Vagina (tissue), 2 donors: Measurements from ENCODE around the gene ACAA1.

Experiments used
- POLR2A ChIP-seq, 2 donors: fragments of 450-650 bp; IDR thresholded peaks; one replicate each; pipeline ENCODE4 v1.6.1; 2017; ENCODE audit warnings: antibody characterized with exemption in 2 of 2, mild to moderate bottlenecking in 2 of 2, moderate library complexity in 2 of 2
- TF ChIP-seq, protein P1 (sequence below), 3 experiments: fragments of 450-650 bp in 2 of 3; fragments of 200-600 bp in 1 of 3; sonication (generic) in 1 of 3; IDR thresholded peaks; one replicate each; pipeline ENCODE4 v1.5.1; 2017 to 2019; ENCODE audit warnings: antibody characterized with exemption in 3 of 3, mild to moderate bottlenecking in 2 of 3, moderate library complexity in 2 of 3

DNA sequence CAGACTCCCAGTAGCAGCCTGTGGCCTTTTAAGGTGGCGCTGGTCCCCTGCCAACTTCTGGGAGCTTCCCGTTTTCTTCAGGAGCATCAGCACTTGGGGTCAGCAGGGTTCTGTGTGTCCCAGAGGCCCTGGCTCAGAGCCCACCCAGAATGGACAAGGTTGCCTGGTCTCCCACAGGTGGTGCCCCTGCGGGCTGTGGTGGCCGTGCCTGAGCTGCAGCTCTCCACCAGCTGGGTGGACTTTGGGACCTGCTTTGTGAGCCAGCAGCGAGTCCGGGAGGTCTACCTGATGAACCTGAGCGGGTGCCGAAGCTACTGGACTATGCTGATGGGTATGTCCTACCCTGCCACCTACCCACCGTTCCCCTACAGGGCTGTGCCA, 15.5 kb downstream of the ACAA1 start:
- TF ChIP-seq, protein P1, sequence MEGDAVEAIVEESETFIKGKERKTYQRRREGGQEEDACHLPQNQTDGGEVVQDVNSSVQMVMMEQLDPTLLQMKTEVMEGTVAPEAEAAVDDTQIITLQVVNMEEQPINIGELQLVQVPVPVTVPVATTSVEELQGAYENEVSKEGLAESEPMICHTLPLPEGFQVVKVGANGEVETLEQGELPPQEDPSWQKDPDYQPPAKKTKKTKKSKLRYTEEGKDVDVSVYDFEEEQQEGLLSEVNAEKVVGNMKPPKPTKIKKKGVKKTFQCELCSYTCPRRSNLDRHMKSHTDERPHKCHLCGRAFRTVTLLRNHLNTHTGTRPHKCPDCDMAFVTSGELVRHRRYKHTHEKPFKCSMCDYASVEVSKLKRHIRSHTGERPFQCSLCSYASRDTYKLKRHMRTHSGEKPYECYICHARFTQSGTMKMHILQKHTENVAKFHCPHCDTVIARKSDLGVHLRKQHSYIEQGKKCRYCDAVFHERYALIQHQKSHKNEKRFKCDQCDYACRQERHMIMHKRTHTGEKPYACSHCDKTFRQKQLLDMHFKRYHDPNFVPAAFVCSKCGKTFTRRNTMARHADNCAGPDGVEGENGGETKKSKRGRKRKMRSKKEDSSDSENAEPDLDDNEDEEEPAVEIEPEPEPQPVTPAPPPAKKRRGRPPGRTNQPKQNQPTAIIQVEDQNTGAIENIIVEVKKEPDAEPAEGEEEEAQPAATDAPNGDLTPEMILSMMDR (IDR thresholded peaks at IDR 0.05), result no peak
- TF ChIP-seq POLR2A (IDR thresholded peaks at IDR 0.05), result no peak
